Measurements from ENCODE around the gene MAGI2. TPM values are rescaled to one million over a fixed set of nuclear protein-coding genes. Genes with fewer than 3 reads are reported as not detected.

MAGI2 gene
- total RNA-seq, 1 donor from 2014 or later = 5.4 TPM

DNA sequence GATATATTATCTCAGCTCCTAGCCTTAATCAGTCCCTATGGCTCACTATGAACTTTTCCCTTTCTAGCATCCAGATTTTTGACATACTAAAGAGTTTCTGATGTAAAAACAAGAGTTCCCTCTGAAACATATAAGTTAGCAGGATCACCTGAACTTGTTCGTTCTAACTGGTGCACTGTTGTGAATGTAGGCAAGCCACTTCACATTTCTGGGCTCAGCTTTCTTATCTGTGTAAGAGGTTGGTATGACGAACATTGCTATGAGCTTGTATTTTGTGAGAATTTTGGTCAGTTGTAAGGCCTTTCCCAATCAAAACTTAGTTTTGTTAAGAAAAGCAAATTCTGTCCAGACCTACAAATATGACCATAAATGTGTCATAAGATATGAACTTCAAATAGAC lies 46.1 kb downstream of the MAGI2 start:
- H3K36me3 ChIP-seq (ENCODE audit: insufficient read depth, low read length) = no peaks in the 10 kb centered on the region
- no peak overlapping the region for H3K4me3 ChIP-seq (ENCODE audit: insufficient read depth, low read depth, low read length)
- Mint-ChIP-seq H3K27me3 (ENCODE audit: low read depth, unreplicated experiment) (no peaks in the 10 kb centered on the region), H3K9me3 (ENCODE audit: unreplicated experiment) (no peaks in the 10 kb centered on the region), H3K4me1 (ENCODE audit: low read depth, unreplicated experiment) (no peaks in the 10 kb centered on the region), H3K36me3 (ENCODE audit: low read depth, unreplicated experiment) (no peaks in the 10 kb centered on the region), H3K27ac (ENCODE audit: unreplicated experiment) (no peak overlapping the region), H3K4me3 (ENCODE audit: unreplicated experiment) (no peak overlapping the region)
- no peaks in the 10 kb centered on the region for H3K4me1 ChIP-seq (ENCODE audit: insufficient read depth, low read length)
- H4K20me1 ChIP-seq (ENCODE audit: insufficient read depth, low read length) = no peaks in the 10 kb centered on the region
- TF ChIP-seq CTCF (IDR thresholded peaks at IDR 0.05; ENCODE audit: insufficient read depth, low read depth, low read length) = no peak
- no peak for TF ChIP-seq EZH2 (IDR thresholded peaks at IDR 0.05; ENCODE audit: insufficient read depth, low read length)
- no peak overlapping the region for H3K27ac ChIP-seq (ENCODE audit: low read depth, low read length)
- no peak overlapping the region for H3K9ac ChIP-seq (ENCODE audit: low read length)
- H3K27me3 ChIP-seq (ENCODE audit: insufficient read depth, low read length) = no peaks in the 10 kb centered on the region
- H3K9me3 ChIP-seq (ENCODE audit: insufficient read depth, low read depth, low read length) = no peaks in the 10 kb centered on the region
- no peak for DNase-seq (ENCODE audit: low read depth)
- no peaks in the 10 kb centered on the region for H3K79me2 ChIP-seq (ENCODE audit: insufficient read depth, low read length)
- H3K4me2 ChIP-seq (ENCODE audit: low read length) = no peak overlapping the region
- no peak for FAIRE-seq
- H2AFZ ChIP-seq (ENCODE audit: low read depth, low read length) = no peak overlapping the region

DNA sequence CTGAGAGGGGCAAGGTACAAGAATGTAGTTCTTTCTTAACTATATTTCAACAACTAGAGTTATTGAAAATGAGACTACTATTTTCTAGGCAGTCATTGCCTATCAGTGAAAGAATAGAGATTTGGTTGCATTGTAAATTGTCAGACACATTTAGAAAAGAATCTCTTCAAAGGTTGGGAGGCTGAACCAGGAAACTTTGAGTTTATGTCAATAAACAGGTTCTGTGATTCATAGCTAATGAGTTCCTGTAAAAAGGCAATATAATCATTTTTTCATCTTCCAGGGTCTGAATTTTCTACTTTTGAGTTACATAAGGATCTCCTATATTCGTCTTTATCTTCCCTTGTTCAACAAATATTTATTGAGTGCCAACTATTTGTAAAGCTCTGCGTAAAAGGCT lies 47.1 kb downstream of the MAGI2 start:
- Mint-ChIP-seq H3K4me1 (ENCODE audit: low read depth, unreplicated experiment) (no peaks in the 10 kb centered on the region), H3K9me3 (ENCODE audit: unreplicated experiment) (no peaks in the 10 kb centered on the region), H3K36me3 (ENCODE audit: low read depth, unreplicated experiment) (no peaks in the 10 kb centered on the region), H3K27ac (ENCODE audit: unreplicated experiment) (no peak overlapping the region), H3K27me3 (ENCODE audit: low read depth, unreplicated experiment) (no peaks in the 10 kb centered on the region), H3K4me3 (ENCODE audit: unreplicated experiment) (no peak overlapping the region)
- Histone ChIP-seq H3K27me3 (ENCODE audit: insufficient read depth, low read length) (no peaks in the 10 kb centered on the region), H3K4me2 (ENCODE audit: low read length) (no peak overlapping the region), H3K4me1 (ENCODE audit: insufficient read depth, low read length) (no peaks in the 10 kb centered on the region), H3K9me3 (ENCODE audit: insufficient read depth, low read depth, low read length) (no peaks in the 10 kb centered on the region), H3K36me3 (ENCODE audit: insufficient read depth, low read length) (no peaks in the 10 kb centered on the region), H3K79me2 (ENCODE audit: insufficient read depth, low read length) (no peaks in the 10 kb centered on the region), H2AFZ (ENCODE audit: low read depth, low read length) (no peak overlapping the region), H4K20me1 (ENCODE audit: insufficient read depth, low read length) (no peaks in the 10 kb centered on the region), H3K4me3 (ENCODE audit: insufficient read depth, low read depth, low read length) (no peak overlapping the region), H3K9ac (ENCODE audit: low read length) (no peak overlapping the region), H3K27ac (ENCODE audit: low read depth, low read length) (no peak overlapping the region)
- FAIRE-seq = no peak
- no peak for TF ChIP-seq EZH2 (IDR thresholded peaks at IDR 0.05; ENCODE audit: insufficient read depth, low read length)
- no peak for TF ChIP-seq CTCF (IDR thresholded peaks at IDR 0.05; ENCODE audit: insufficient read depth, low read depth, low read length)
- DNase-seq (ENCODE audit: low read depth) = no peak

DNA sequence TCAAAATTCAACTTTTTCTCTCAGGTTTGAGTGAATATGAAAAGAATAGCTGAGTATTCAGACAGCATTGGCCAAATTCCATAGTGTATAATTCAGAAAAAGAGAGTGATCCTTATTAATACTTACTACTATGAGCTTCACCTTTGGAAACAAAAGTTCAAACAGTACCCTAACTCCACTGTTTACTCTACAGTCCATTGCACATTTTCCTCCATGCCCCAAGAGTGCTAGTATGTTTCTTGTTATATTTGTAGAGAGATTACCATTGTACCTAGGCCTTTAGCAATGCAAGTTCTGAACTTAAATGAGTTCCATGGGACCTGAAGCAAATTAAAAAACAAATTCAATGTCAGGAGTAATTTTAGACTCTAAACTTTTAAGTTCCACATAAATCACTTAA lies 48.1 kb downstream of the MAGI2 start:
- Mint-ChIP-seq H3K9me3 (ENCODE audit: unreplicated experiment) (no peaks in the 10 kb centered on the region), H3K4me1 (ENCODE audit: low read depth, unreplicated experiment) (no peaks in the 10 kb centered on the region), H3K36me3 (ENCODE audit: low read depth, unreplicated experiment) (no peaks in the 10 kb centered on the region), H3K27ac (ENCODE audit: unreplicated experiment) (no peak overlapping the region), H3K27me3 (ENCODE audit: low read depth, unreplicated experiment) (no peaks in the 10 kb centered on the region), H3K4me3 (ENCODE audit: unreplicated experiment) (no peak overlapping the region)
- DNase-seq (ENCODE audit: low read depth) (no peak), FAIRE-seq (peak; percentile 9)
- Histone ChIP-seq H3K9me3 (ENCODE audit: insufficient read depth, low read depth, low read length) (no peaks in the 10 kb centered on the region), H3K4me1 (ENCODE audit: insufficient read depth, low read length) (no peaks in the 10 kb centered on the region), H3K27me3 (ENCODE audit: insufficient read depth, low read length) (no peaks in the 10 kb centered on the region), H3K79me2 (ENCODE audit: insufficient read depth, low read length) (no peaks in the 10 kb centered on the region), H3K36me3 (ENCODE audit: insufficient read depth, low read length) (no peaks in the 10 kb centered on the region), H3K27ac (ENCODE audit: low read depth, low read length) (no peak overlapping the region), H2AFZ (ENCODE audit: low read depth, low read length) (no peak overlapping the region), H3K4me3 (ENCODE audit: insufficient read depth, low read depth, low read length) (no peak overlapping the region), H4K20me1 (ENCODE audit: insufficient read depth, low read length) (no peaks in the 10 kb centered on the region), H3K9ac (ENCODE audit: low read length) (no peak overlapping the region), H3K4me2 (ENCODE audit: low read length) (no peak overlapping the region)
- TF ChIP-seq EZH2 (IDR thresholded peaks at IDR 0.05; ENCODE audit: insufficient read depth, low read length) (no peak), CTCF (IDR thresholded peaks at IDR 0.05; ENCODE audit: insufficient read depth, low read depth, low read length) (no peak)

Measured in astrocyte (in vitro differentiated cells and primary cell).